Spleen (tissue), 7 donors: ENCODE results near the gene ARID5A.

ENCODE experiments used
- POLR2A ChIP-seq, 3 donors: fragments of 450-650 bp; IDR thresholded peaks; one replicate each; pipeline ENCODE4 v1.5.1; 2017; ENCODE audit warnings: antibody characterized with exemption in 3 of 3, mild to moderate bottlenecking in 1 of 3
- POLR2AphosphoS5 ChIP-seq, 3 donors: sonication (generic); formaldehyde crosslinking; IDR thresholded peaks; one replicate each; pipeline ENCODE4 v1.5.1; 2017; ENCODE audit warnings: antibody characterized with exemption in 3 of 3
- TF ChIP-seq, protein P1 (sequence below), 11 experiments: fragments of 200-600 bp in 7 of 11; fragments of 450-650 bp in 4 of 11; sonication (generic) in 4 of 11; IDR thresholded peaks in 8 of 11; conservative IDR thresholded peaks in 3 of 11; 1 replicate in 7 of 11; 2 replicates in 4 of 11; pipeline versions ENCODE4 v1.4.0 to v1.8.0; 2016 to 2021; ENCODE audit warnings: antibody characterized with exemption in 11 of 11, inconsistent platforms in 4 of 11, mild to moderate bottlenecking in 1 of 11
- donor health status: DM: no; HTN: no; CAD: no; lungs with moderate emphysema.
- donor health status: DM: no; HTN: no; CAD: no.
- donor health status: DM: no; HTN: no; CAD: no.

GRCh38 chr2:96537066-96537733 lies 648 bp downstream of the ARID5A start:
- TF ChIP-seq, protein P1, sequence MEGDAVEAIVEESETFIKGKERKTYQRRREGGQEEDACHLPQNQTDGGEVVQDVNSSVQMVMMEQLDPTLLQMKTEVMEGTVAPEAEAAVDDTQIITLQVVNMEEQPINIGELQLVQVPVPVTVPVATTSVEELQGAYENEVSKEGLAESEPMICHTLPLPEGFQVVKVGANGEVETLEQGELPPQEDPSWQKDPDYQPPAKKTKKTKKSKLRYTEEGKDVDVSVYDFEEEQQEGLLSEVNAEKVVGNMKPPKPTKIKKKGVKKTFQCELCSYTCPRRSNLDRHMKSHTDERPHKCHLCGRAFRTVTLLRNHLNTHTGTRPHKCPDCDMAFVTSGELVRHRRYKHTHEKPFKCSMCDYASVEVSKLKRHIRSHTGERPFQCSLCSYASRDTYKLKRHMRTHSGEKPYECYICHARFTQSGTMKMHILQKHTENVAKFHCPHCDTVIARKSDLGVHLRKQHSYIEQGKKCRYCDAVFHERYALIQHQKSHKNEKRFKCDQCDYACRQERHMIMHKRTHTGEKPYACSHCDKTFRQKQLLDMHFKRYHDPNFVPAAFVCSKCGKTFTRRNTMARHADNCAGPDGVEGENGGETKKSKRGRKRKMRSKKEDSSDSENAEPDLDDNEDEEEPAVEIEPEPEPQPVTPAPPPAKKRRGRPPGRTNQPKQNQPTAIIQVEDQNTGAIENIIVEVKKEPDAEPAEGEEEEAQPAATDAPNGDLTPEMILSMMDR (IDR thresholded peaks at IDR 0.05 in 8 of 11, conservative IDR thresholded peaks at IDR 0.05 in 3 of 11): peak in 2 of 11 experiments; percentile 4 to 12
- TF ChIP-seq POLR2AphosphoS5 (IDR thresholded peaks at IDR 0.05) (peak; percentile 76 to 91 (median 87)), POLR2A (IDR thresholded peaks at IDR 0.05) (no peak)
